ENCODE results near the gene GPR146.
"Not testable (repeated sequence)": the region's sequence is repeated elsewhere in the genome, so short reads cannot be mapped to it uniquely, and the experiment has no call there.

GPR146 gene

DNA sequence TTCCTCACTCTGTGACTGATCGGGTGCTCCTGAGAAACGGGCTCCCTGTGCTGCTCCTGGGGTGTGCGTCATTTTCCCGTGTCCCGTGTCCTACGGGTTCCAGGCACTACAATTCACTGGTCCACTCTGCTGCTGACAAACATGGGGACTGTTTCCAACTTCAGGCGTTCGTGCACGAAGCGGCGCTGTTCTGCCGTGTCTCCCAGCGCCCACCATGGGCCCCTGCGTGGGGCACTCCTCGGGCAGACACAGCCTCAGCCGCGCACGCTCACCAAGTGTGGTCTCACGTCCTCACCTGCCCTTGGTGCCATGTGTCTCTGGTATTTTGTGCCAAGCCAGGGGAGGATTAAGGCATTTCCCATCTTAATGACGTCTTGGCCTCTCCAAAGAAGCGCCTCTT, 19.0 kb downstream of the GPR146 start:
- H3K27me3 ChIP-seq (ENCODE audit: insufficient read depth, low read length) = no peaks in the 10 kb centered on the region
- H3K27ac ChIP-seq (ENCODE audit: low read depth, low read length) = no peak overlapping the region
- no peak overlapping the region for H2AFZ ChIP-seq (ENCODE audit: low read length, unreplicated experiment)
- no peak overlapping the region for H3K4me3 ChIP-seq (ENCODE audit: low read depth, low read length)
- H3K79me2 ChIP-seq (ENCODE audit: control insufficient read depth, insufficient read depth, low read length, unreplicated experiment) = no peaks in the 10 kb centered on the region
- H3K36me3 ChIP-seq (ENCODE audit: insufficient read depth, low read length) = no peaks in the 10 kb centered on the region
- H3K4me1 ChIP-seq (ENCODE audit: control insufficient read depth, insufficient read depth, low read length, unreplicated experiment) = no peaks in the 10 kb centered on the region

DNA sequence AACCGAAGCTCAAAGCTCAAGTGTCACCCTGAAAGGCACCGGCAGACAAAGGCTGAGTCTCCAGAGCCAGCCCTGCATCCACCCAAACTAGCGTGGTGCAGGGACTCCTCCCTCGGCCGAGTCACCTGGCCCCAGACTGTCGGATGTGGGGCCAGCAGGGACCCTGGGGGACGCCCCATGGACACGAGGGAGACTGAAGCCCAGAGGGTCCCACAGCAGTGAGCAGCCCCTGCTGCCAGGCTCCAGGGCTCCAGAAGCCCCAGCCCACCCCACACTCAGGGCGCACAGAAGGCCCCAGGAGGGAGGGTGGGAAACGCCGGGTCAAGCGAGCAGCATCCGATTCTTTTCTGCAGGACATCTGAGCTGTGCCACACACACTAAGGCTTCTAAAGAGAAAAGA, 20.2 kb downstream of the GPR146 start:
- Histone ChIP-seq H3K4me1 (ENCODE audit: control insufficient read depth, insufficient read depth, low read length, unreplicated experiment) (no peaks in the 10 kb centered on the region), H3K27me3 (ENCODE audit: insufficient read depth, low read length) (no peaks in the 10 kb centered on the region), H2AFZ (ENCODE audit: low read length, unreplicated experiment) (no peak overlapping the region), H3K79me2 (ENCODE audit: control insufficient read depth, insufficient read depth, low read length, unreplicated experiment) (no peaks in the 10 kb centered on the region), H3K36me3 (ENCODE audit: insufficient read depth, low read length) (no peaks in the 10 kb centered on the region), H3K27ac (ENCODE audit: low read depth, low read length) (no peak overlapping the region), H3K4me3 (ENCODE audit: low read depth, low read length) (no peak overlapping the region)

DNA sequence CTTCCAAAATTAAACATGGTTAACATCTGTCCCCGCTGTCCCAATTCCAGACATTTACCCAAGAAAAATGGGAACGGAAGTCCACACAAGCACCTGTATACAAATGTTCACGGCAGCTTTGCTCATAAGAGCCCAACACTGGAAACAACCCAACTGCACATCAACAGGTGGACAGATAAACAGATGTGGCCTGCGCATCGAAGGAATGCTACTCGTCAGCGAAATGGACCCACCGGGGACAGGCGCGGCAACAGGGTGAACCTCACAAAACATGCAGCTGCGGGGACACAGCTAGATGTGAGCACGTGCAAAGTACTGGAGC, 20.9 kb downstream of the GPR146 start:
- no peaks in the 10 kb centered on the region for H3K27me3 ChIP-seq (ENCODE audit: insufficient read depth, low read length)
- no peak overlapping the region for H3K27ac ChIP-seq (ENCODE audit: low read depth, low read length)
- no peaks in the 10 kb centered on the region for H3K4me1 ChIP-seq (ENCODE audit: control insufficient read depth, insufficient read depth, low read length, unreplicated experiment)
- H3K4me3 ChIP-seq (ENCODE audit: low read depth, low read length) = no peak overlapping the region
- no peak overlapping the region for H2AFZ ChIP-seq (ENCODE audit: low read length, unreplicated experiment)
- H3K79me2 ChIP-seq (ENCODE audit: control insufficient read depth, insufficient read depth, low read length, unreplicated experiment) = no peaks in the 10 kb centered on the region
- H3K36me3 ChIP-seq (ENCODE audit: insufficient read depth, low read length) = no peaks in the 10 kb centered on the region

DNA sequence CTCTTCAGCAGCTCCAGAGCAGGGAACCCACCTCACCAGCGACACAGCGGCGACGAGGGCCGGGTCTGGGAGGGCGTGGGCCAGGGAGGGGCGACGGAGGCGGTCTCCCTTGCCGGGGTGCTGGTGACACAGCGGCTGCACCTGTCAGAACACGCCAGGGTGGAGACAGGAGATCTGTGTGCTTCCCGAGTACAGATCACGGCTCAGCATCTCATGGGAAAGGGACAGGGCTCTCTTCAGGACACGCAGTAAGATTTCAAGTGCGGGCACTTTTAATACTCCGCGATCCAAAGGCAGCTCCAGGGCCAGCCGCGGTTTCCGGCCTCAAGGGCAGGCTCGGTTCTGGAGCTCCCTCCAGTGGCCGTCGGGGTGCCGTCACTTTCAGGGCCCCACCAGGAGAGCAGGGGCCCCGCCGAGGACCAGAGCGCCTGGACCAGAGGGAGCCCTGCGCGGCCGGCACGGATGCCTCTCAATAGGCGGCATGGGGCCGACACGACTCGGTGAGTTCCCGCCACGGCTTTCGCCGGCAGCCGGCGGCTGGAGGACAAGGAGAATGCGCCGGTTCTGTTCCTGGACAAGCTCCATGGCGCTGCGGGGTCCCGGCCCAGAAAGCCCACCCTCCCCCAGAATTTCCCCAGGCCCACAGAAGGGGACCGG, 21.4 kb downstream of the GPR146 start:
- no peaks in the 10 kb centered on the region for H3K79me2 ChIP-seq (ENCODE audit: control insufficient read depth, insufficient read depth, low read length, unreplicated experiment)
- H3K27ac ChIP-seq (ENCODE audit: low read depth, low read length) = no peak overlapping the region
- H3K27me3 ChIP-seq (ENCODE audit: insufficient read depth, low read length) = no peaks in the 10 kb centered on the region
- no peaks in the 10 kb centered on the region for H3K4me1 ChIP-seq (ENCODE audit: control insufficient read depth, insufficient read depth, low read length, unreplicated experiment)
- no peak overlapping the region for H2AFZ ChIP-seq (ENCODE audit: low read length, unreplicated experiment)
- H3K36me3 ChIP-seq (ENCODE audit: insufficient read depth, low read length) = no peaks in the 10 kb centered on the region
- H3K4me3 ChIP-seq (ENCODE audit: low read depth, low read length) = no peak overlapping the region

DNA sequence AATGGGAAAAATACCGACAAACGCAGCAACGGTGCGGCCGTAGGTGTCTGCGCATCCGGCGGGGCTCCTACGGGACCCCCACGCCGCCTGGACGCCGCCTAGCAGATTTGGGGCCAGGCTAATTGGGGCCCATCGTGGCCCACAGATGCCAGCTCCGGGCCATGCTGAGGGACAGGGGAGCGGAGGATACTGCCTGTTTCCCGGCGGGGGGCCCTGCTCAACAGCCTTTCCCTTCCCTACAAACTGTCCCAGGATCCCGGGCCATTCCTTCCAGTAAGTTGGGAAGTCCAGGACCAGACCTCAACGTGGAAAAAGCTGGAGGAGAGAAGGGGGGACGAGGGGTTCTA, 21.9 kb downstream of the GPR146 start:
- H3K4me1 ChIP-seq (ENCODE audit: control insufficient read depth, insufficient read depth, low read length, unreplicated experiment) = no peaks in the 10 kb centered on the region
- no peak overlapping the region for H3K27ac ChIP-seq (ENCODE audit: low read depth, low read length)
- no peaks in the 10 kb centered on the region for H3K79me2 ChIP-seq (ENCODE audit: control insufficient read depth, insufficient read depth, low read length, unreplicated experiment)
- H3K27me3 ChIP-seq (ENCODE audit: insufficient read depth, low read length) = no peaks in the 10 kb centered on the region
- H3K36me3 ChIP-seq (ENCODE audit: insufficient read depth, low read length) = no peaks in the 10 kb centered on the region
- no peak overlapping the region for H3K4me3 ChIP-seq (ENCODE audit: low read depth, low read length)
- no peak overlapping the region for H2AFZ ChIP-seq (ENCODE audit: low read length, unreplicated experiment)

DNA sequence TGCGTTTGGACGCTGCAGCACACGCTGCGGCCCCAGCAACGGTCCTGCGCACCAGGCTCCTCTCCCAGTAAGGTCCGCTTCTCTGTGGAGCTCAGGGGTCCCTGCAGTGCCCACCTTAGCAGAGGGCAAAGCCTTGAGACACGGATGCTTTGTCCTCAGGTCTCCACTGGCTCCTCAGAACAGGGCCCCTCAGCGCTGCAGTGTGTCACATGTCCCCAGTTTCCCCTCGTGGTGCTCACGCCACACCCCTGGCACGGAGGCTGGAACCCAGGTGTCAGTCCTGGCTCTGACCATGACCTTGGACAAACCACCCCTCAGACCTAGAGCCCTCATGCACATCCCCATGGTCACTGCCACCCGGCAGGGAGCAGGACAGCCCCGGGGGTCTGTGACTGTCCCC, 23.7 kb downstream of the GPR146 start:
- no peaks in the 10 kb centered on the region for H3K4me1 ChIP-seq (ENCODE audit: control insufficient read depth, insufficient read depth, low read length, unreplicated experiment)

DNA sequence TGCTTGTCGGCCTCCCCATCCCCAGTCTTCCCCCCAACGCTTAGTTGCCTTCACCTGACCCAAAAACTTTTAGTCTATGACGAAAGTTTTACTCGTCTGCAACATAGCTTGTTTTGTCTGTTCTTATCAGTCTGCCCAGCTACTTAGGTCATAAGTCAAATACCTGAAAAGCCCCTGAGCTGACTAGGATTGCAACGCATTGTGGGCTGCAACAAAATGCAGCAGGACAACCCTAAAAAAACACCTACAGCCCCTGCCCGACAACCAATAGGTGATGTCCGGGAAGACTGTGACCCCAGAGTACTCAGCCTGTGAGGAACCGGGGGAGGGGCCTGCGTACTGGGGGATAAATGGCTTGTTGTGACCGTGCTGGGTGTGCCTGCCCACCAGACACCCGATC, 24.3 kb downstream of the GPR146 start:
- no peaks in the 10 kb centered on the region for H3K4me1 ChIP-seq (ENCODE audit: control insufficient read depth, insufficient read depth, low read length, unreplicated experiment)
- H3K79me2 ChIP-seq (ENCODE audit: control insufficient read depth, insufficient read depth, low read length, unreplicated experiment) = no peaks in the 10 kb centered on the region
- no peak overlapping the region for H3K4me3 ChIP-seq (ENCODE audit: low read depth, low read length)
- no peaks in the 10 kb centered on the region for H3K36me3 ChIP-seq (ENCODE audit: insufficient read depth, low read length)
- no peaks in the 10 kb centered on the region for H3K27me3 ChIP-seq (ENCODE audit: insufficient read depth, low read length)
- no peak overlapping the region for H2AFZ ChIP-seq (ENCODE audit: low read length, unreplicated experiment)
- H3K27ac ChIP-seq (ENCODE audit: low read depth, low read length) = no peak overlapping the region

More for the DNA sequence above, 23.7 kb downstream of the GPR146 start:
- H3K27ac ChIP-seq (ENCODE audit: low read depth, low read length) = no peak overlapping the region
- H3K79me2 ChIP-seq (ENCODE audit: control insufficient read depth, insufficient read depth, low read length, unreplicated experiment) = no peaks in the 10 kb centered on the region
- no peaks in the 10 kb centered on the region for H3K36me3 ChIP-seq (ENCODE audit: insufficient read depth, low read length)
- no peak overlapping the region for H2AFZ ChIP-seq (ENCODE audit: low read length, unreplicated experiment)
- no peak overlapping the region for H3K4me3 ChIP-seq (ENCODE audit: low read depth, low read length)
- no peaks in the 10 kb centered on the region for H3K27me3 ChIP-seq (ENCODE audit: insufficient read depth, low read length)

DNA sequence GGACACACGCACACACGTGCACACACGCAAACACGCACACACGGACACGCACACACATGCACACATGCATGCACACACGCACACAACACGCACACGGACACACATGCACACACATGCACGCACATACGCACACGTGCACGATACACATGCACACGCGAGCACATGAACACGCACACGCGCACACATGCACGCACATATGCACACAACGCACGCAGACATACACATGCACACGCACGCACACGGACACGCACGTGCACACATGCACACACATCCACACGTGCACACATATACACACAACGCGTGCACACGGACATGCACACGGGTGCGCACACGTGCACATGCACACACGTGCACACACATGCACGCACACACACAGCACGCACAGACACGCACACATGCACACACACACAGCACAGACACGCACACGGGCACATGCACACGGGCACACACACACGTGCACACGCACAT, 26.2 kb downstream of the GPR146 start:
- Histone ChIP-seq H3K4me3 (ENCODE audit: low read depth, low read length) (no peak overlapping the region), H3K27me3 (ENCODE audit: insufficient read depth, low read length) (no peaks in the 10 kb centered on the region), H3K79me2 (ENCODE audit: control insufficient read depth, insufficient read depth, low read length, unreplicated experiment) (no peaks in the 10 kb centered on the region), H3K36me3 (ENCODE audit: insufficient read depth, low read length) (no peaks in the 10 kb centered on the region), H3K27ac (ENCODE audit: low read depth, low read length) (no peak overlapping the region), H3K4me1 (ENCODE audit: control insufficient read depth, insufficient read depth, low read length, unreplicated experiment) (no peaks in the 10 kb centered on the region), H2AFZ (ENCODE audit: low read length, unreplicated experiment) (no peak overlapping the region)

DNA sequence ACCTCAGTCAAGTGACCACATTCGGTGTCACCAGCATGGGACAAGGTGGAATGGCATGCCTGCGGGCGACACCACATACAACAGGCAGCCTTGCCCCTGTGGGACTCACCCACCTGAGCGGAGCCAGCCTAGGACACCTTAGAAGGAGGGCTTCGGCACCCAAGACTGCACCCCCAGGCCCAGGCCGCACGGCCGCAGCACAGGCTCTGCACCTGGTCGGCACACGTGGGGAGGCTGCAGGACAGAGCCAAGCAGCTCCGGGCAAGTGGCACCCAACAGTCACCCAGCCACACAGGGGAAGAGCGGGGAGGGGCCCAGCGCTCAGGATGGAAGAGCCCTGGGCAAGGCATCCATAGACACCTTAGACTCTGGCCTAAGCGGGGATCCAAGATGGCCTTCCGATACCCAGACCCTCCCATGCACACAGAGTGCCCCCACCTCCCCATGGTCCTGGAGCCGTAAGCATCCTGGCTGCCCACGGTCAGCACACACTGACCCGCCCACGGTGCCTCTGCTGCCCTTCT, 27.4 kb downstream of the GPR146 start:
- H3K27ac ChIP-seq (ENCODE audit: low read depth, low read length) = no peak overlapping the region
- no peaks in the 10 kb centered on the region for H3K36me3 ChIP-seq (ENCODE audit: insufficient read depth, low read length)
- H3K4me1 ChIP-seq (ENCODE audit: control insufficient read depth, insufficient read depth, low read length, unreplicated experiment) = peaks cover 1% of the 10 kb centered on the region
- H3K4me3 ChIP-seq (ENCODE audit: low read depth, low read length) = no peak overlapping the region
- no peak overlapping the region for H2AFZ ChIP-seq (ENCODE audit: low read length, unreplicated experiment)
- H3K27me3 ChIP-seq (ENCODE audit: insufficient read depth, low read length) = no peaks in the 10 kb centered on the region
- H3K79me2 ChIP-seq (ENCODE audit: control insufficient read depth, insufficient read depth, low read length, unreplicated experiment) = no peaks in the 10 kb centered on the region

DNA sequence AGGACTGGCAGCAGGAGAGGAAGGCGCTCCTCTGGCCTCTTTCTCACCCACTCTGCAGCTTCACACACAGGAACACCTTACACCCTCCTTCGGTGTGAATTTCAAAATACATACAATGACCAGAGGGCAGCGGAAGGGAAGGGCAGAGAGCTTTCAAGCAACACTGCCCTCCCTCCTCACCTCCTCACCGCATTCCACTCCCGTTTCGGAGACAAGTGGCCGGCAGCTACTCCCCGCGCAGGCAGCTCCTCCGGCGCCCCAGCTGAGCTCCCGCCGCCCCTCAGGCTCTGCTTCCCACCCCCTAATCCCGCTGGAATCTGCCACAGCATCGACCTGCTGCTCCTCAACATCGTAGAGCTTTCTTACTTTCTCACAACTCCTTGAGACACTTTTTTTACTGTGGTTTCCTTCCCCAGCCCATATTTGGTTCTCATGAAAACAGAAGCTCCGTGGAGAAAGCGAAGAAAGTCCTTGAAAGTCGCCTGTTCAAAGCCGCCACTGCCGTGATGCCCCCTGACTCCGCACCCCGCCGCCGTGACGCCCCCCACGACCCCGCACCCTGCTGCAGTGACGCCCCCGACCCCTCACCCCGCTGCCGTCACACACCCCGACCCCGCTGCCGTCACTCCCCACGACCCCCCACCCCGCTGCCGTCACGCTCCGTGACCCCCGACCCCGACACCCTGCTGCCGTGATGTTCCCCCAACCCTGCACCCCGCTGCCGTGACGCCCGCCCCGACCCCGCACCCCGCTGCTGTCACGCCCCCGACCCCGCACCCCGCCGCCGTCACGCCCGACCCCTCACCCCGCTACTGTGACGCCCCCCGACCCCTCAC, 29.0 kb downstream of the GPR146 start:
- H3K27ac ChIP-seq (ENCODE audit: low read depth, low read length) = no peak overlapping the region
- H3K36me3 ChIP-seq (ENCODE audit: insufficient read depth, low read length) = no peaks in the 10 kb centered on the region
- H3K27me3 ChIP-seq (ENCODE audit: insufficient read depth, low read length) = no peaks in the 10 kb centered on the region
- no peaks in the 10 kb centered on the region for H3K79me2 ChIP-seq (ENCODE audit: control insufficient read depth, insufficient read depth, low read length, unreplicated experiment)
- no peak overlapping the region for H3K4me3 ChIP-seq (ENCODE audit: low read depth, low read length)
- H3K4me1 ChIP-seq (ENCODE audit: control insufficient read depth, insufficient read depth, low read length, unreplicated experiment) = peaks cover 3% of the 10 kb centered on the region
- no peak overlapping the region for H2AFZ ChIP-seq (ENCODE audit: low read length, unreplicated experiment)

DNA sequence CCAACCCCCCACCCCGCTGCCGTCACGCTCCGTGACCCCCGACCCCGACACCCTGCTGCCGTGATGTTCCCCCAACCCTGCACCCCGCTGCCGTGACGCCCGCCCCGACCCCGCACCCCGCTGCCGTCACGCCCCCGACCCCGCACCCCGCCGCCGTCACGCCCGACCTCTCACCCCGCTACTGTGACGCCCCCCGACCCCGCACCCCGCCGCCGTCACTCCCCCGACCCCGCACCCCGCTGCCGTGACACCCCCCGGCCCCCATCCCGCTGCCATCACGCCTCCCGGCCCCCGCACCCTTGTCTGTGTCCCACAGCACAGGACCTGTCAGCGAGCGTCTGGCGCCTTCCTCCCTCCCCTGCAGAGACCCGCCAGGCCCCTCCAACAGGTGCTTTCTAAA, 29.7 kb downstream of the GPR146 start:
- H3K27me3 ChIP-seq (ENCODE audit: insufficient read depth, low read length); H2AFZ ChIP-seq (ENCODE audit: low read length, unreplicated experiment); H3K27ac ChIP-seq (ENCODE audit: low read depth, low read length); H3K4me1 ChIP-seq (ENCODE audit: control insufficient read depth, insufficient read depth, low read length, unreplicated experiment); H3K4me3 ChIP-seq (ENCODE audit: low read depth, low read length); H3K36me3 ChIP-seq (ENCODE audit: insufficient read depth, low read length); H3K79me2 ChIP-seq (ENCODE audit: control insufficient read depth, insufficient read depth, low read length, unreplicated experiment): not testable (repeated sequence)

All from ACC112 (cell line).